ENCODE measurements around the gene CUEDC1.

DNA sequence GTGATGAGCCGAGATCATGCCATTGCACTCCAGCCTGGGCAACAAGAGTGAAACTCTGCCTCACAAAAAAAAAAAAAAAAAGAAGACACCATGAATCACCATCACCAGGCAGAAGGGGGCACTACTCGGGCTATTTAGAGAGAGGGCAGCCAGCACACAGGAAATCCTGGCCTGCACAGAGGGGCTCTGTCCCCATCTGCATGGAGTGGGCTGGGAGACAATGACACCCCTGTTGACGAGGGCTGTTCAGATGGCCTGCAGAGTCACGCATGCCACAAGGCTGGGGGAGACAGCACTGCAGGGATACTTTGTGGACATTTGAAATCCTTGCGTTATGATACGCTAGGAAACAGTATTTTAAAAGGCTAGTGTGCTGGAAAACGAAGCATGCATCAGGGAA is 48.3 kb downstream of the CUEDC1 start:
- TF ChIP-seq, protein P1, sequence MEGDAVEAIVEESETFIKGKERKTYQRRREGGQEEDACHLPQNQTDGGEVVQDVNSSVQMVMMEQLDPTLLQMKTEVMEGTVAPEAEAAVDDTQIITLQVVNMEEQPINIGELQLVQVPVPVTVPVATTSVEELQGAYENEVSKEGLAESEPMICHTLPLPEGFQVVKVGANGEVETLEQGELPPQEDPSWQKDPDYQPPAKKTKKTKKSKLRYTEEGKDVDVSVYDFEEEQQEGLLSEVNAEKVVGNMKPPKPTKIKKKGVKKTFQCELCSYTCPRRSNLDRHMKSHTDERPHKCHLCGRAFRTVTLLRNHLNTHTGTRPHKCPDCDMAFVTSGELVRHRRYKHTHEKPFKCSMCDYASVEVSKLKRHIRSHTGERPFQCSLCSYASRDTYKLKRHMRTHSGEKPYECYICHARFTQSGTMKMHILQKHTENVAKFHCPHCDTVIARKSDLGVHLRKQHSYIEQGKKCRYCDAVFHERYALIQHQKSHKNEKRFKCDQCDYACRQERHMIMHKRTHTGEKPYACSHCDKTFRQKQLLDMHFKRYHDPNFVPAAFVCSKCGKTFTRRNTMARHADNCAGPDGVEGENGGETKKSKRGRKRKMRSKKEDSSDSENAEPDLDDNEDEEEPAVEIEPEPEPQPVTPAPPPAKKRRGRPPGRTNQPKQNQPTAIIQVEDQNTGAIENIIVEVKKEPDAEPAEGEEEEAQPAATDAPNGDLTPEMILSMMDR (conservative IDR thresholded peaks at IDR 0.05; ENCODE audit: low read depth, low read length), result peak; percentile 43
- no peak for TF ChIP-seq EZH2 (IDR thresholded peaks at IDR 0.05; ENCODE audit: borderline replicate concordance, low read depth, low read length, poor library complexity, severe bottlenecking)
